Ecto neural progenitor cell (in vitro differentiated cells): Measurements from ENCODE around the gene SLC7A10.

Experiments used
- DNase-seq: peaks from one replicate; pipeline ENCODE4 v3.0.0-alpha.2; 2018; ENCODE audit warnings: low spot score

The SLC7A10 gene

DNA sequence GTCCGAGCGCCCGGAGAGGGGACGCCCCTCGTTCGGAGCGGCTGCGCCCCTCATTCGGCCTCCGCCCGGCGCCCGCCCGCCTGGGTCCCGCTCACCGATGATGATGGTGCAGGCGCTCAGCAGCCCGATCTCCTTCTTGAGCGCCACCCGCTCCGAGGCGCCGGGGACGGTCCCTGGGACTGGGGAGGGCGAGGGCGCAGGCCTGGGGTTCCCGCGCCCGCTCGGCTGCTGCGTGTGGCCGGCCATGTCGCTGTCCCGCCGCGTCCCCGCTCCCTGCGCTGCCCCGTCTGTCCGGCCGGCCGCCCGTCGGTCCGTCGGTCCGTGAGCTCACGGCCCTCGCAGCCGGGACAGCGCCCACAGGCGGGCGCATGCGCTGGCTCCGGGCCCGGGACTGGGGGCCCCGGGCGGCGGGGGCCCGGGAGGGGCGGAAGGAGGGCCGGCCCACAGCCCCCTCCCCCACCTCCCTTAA lies at the start of gene SLC7A10:
Gene SLC7A10 (minus strand): TSS at position 393 of the 469 bp plus-strand sequence. CDS start 147 bp downstream, at position 246.
- no peak for DNase-seq

DNA sequence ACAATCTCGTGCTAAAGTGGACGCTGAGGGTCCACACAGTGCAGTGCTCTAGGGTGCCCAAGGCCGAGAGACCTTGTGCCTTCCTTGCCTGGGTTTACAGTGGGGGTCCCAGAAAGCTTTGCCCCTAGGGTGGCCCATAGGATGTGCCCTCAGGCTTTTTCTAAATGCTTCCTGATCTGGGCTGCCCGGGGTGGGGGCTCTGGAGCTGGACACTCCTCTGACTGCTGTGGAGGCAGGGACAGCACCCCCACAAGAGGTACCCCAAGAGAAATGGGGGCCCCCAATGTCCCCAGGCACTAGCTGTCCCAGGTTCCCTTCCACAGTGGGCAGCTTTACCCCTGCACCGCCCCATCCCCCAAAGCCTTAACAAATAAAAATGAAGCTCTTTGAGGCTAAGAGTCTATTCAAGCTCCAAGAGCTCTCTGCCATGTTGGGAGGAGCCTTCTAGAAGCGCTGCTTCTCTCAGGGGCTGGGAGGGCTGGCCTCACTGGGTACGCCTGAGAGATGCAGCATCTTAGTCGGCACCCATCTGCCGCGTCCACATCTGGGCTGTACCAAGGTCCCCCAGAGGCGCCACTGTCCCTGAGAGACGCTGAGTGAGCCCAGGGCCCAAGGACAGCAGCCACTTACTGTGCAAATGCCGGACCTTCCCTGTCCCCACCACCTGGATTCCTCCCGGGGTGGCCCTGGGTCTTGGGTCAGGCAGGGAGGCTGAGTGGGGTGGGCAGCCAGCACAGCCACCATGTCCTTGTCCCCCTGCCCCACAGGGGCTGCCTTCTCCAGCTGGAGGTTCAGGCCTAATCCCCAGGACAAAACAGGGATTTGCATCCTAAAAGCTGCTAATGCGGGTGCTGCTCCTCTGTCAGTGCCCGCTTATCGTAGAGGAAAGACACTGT lies 49.3 kb upstream of the SLC7A10 start:
- no peak for DNase-seq

- DNase-seq, result no peak
Observed at GRCh38 chr19:33273881-33274662, 48.4 kb upstream of the SLC7A10 start.

DNA sequence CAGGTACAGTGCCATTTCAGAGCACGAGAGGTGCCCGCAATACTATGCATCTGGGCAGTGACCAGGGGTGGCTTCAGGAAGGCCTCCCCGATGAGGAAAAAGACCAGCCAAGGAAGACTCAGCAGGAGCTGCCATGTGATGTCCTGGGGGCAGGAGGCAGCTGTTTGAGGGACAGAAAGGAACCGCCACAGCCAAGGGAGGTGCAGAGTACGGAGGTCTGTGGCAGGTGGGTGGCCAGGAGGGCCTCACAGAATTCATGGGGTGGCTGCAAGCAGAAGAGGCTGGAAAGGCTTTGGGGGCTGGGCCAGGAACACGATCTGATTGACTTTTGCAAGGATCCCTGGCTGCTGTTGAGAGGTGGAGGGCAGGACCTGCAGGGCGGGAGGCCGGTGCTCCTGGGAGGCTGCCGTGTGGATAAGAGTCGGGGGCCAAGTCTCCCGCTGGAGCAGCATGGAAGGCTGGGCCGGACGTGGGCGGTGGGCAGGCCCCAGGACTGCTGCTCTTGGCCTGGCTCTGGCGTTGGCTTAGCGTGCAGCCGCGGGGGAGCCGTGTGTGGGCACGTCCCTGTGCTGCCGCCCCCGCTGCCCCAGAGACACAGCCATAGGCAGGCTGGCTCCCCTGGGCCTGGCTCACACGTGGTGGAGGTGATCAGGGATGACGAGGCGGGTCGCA lies 47.6 kb upstream of the SLC7A10 start:
- no peak for DNase-seq

- no peak for DNase-seq
Observed at GRCh38 chr19:33271246-33272021, 45.8 kb upstream of the SLC7A10 start.

- DNase-seq, result no peak
Observed at GRCh38 chr19:33270769-33271168, 45.1 kb upstream of the SLC7A10 start.

DNA sequence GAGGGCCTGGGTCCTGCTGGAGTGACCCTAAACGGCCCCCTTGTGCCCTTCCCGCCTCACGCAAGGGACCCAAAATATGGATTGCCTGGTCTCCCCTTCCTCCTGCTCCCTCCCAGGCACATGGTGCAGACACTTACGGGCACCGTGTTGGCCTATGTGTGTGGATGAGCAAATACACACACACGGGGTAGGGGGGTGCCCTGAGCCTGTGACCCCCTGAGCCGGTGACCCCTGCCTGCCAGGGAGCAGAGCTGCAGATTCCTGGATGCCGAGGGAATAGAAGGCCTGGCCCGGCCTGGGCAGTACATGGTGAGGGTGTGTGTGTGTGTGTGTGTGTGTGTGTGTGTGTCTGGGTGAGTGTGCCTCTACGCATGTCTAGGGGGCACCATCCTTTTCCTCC lies 43.4 kb upstream of the SLC7A10 start:
- no peak for DNase-seq

GRCh38 chr19:33268162-33268991 lies 42.7 kb upstream of the SLC7A10 start:
- DNase-seq, result no peak

DNA sequence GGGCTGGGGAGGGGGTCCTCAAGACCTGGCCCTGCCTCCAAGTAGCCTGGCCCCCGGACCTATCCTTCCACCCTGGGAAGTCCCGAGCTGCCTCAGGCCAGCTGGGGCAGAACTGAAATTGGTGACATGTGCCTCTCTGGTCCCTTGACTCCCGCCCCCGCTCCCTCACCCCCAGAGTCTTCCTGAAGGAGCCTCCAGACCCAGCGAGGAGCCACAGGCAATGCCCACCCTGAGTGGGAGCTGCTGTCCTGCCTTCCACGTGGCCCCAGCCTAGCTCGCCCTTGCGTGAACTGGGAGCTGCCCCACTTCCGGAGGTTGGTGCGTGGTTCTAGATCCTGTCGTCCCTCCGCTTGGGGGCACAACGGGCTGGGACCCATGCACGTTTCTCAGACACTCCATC lies 42.1 kb upstream of the SLC7A10 start:
- DNase-seq, result no peak

GRCh38 chr19:33266974-33267484 lies 41.4 kb upstream of the SLC7A10 start:
- DNase-seq, result no peak

DNA sequence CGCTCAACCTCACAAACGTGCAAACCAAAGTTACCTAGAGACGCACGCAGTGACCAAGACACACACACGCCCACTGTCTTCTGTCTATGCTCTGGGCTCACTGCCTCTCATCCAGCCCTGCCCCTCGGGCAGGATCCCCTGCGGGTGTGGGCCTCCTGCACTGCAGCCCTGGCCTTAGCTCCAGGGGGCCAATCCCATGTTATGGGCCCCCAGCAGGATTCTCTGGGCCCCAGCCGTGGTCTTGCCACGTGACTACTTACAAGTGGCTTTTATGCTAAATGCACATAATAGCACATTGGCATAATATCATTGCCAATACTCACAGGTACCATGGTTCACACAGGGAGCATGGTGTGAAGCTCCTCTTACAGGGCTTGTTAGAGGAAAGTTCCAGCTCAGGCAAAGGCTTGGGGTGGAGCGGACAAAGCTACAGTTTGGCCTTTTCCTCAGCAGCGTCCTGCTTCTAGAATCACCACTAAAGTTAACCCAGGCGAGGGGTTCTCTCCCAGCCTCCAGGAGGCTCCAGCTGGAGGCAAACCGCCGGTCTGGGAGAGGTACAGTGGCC lies 39.3 kb upstream of the SLC7A10 start:
- no peak for DNase-seq

DNA sequence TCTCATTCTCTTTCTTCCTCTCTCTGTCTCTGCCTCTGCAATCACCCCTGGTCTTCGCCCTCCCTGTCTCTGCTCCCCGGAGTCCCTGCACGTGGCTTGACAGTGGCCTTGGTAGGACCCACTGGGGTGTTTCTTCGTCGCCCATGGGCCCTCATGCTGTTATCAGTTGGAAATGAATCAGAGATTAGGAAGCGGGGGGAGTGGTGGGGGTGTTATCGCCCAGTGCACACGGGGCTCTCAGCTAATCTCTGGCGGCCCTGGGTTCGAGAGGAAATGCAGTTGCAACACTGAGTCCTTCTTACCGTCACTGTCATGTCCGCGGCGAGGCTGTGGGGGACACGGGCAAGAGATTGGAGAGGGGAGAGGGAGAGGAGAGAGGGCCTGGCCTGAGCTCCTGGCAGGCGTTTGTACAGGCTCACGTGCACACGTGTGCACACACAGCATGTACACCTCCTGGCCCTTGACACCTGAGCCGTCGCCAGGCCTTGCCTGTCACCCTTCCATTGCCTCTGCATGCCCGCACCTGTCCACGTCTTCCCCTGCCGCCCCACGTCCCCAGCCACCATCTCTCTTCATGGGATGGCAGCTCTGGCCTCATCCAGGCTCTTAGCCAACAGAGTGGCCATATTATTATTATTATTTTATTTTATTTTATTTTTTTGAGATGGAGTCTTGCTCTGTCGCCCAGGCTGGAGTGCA lies 37.8 kb upstream of the SLC7A10 start:
- DNase-seq, result no peak

DNA sequence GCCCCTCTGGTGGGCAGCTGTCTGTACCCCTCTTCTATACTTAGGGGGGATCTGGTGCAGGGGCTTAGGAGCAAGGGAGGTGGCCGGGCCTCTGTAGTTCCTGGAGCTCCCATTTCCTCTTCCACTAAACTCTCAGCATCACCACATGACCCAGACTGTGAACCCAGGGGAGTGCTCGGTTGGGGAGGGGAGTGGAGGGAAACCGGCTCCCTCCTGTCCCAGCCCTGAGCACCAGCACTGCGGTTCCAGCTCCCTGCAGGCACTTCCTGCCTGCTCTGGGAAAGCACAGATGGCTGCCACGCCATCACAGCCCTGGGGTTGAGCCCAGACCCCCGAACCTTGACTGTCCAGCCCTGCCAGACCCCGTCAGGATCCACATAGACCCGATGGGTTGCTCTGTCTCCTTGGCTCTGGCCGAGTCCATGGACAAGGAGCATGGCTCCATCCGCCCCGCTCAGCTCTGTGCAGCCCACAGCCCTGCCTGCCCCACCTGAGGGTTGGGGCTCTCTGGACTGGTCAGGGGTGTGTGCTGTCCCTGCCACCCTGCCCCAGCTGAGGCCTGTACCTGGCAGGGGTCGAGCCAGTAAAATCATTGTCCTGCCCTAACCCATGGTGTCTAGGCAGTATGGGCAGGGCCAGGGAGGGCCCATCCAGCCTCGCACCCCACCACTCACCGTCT lies 36.0 kb upstream of the SLC7A10 start:
- DNase-seq, result no peak

GRCh38 chr19:33260628-33261418 lies 35.2 kb upstream of the SLC7A10 start:
- no peak for DNase-seq

GRCh38 chr19:33259539-33259938 lies 33.9 kb upstream of the SLC7A10 start:
- no peak for DNase-seq

GRCh38 chr19:33257828-33258227 lies 32.2 kb upstream of the SLC7A10 start:
- DNase-seq, result no peak

DNA sequence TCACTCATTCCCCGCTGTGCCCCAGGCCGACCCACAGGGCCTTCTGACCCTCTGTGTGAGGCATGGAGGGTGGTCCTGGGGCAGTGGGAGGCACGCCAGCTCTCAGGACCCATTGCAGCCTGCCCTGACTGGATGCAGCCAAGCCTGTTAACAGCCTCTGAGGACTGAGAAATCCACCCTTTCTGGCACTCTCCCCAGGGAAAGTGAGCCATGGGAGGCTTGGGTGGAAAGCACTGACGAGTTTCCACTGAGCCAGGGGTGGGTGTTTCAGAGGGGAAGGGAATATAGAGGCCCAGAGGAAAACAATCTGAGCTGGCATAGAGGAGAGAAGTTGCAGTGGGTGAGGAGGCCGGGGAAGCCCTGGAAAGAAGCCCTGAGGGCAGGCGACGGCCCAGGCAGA lies 30.6 kb upstream of the SLC7A10 start:
- no peak for DNase-seq

DNA sequence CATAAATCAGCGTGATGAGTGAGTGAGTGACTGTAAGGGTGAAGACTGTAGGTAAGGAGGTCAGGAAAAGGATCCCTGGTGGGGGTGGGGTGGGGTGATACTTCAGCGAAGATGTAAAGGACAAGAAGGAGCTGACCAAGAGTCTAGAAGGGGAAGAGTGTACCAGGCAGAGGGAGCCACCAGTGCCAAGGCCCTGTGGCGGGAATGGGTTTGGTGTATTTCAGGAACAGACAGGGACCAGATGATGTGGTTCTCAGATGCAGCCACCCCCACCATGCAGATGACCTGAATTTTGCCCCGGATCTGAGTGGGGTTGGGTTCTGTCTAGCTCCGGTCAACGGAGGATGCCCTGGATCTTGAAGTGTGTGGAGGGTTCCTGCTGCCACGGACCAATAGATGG lies 30.1 kb upstream of the SLC7A10 start:
- DNase-seq, result no peak
